HG02588 (cell line): ENCODE measurements around the gene ANO9.

ENCODE experiments used
- ATAC-seq: cut with Tn5 transposase; IDR thresholded peaks from one replicate; pipeline ENCODE4 v1.9.1; 2021; ENCODE audit warnings: mild to moderate bottlenecking, moderate library complexity; ENCODE audit not compliant: unreplicated experiment

Gene ANO9

DNA sequence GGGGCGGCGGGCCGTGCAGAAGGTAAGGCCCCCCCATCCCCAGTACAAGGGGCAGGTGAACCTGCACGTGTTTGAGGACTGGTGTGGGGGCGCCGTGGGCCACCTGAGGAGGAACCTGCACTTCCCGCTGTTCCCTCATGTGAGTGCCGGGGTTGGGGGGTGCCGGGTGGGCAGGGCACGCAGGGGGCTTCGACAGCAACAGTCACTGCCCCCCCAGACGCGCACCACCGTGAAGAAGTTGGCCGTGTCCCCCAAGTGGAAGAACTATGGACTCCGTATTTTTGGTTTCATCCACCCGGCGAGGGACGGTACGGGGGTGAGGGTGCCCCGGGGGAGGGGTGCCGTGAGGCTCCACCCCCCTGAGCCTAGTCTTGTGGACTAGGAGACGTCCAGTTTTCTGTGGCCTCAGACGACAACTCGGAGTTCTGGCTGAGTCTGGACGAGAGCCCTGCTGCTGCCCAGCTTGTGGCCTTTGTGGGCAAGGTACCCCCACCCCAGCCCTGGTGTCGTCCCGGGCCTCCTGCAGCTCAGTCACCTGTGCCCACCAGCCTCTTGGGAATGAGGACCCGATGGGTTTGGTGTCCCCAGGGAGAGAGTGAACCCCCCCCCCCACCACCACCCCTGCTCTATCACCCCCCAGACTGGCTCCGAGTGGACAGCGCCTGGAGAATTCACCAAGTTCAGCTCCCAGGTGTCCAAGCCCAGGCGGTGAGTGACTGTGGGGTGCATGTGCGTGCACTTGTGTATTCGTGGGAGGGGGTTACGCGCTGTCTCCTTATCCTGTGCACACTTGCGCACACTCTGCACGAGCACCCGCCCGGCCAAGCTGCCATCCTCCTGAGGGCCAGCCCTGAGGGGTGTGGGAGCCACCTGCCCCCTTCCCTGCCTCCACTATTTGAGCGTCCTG is 68.7 kb downstream of the ANO9 start:
- no peak for ATAC-seq

DNA sequence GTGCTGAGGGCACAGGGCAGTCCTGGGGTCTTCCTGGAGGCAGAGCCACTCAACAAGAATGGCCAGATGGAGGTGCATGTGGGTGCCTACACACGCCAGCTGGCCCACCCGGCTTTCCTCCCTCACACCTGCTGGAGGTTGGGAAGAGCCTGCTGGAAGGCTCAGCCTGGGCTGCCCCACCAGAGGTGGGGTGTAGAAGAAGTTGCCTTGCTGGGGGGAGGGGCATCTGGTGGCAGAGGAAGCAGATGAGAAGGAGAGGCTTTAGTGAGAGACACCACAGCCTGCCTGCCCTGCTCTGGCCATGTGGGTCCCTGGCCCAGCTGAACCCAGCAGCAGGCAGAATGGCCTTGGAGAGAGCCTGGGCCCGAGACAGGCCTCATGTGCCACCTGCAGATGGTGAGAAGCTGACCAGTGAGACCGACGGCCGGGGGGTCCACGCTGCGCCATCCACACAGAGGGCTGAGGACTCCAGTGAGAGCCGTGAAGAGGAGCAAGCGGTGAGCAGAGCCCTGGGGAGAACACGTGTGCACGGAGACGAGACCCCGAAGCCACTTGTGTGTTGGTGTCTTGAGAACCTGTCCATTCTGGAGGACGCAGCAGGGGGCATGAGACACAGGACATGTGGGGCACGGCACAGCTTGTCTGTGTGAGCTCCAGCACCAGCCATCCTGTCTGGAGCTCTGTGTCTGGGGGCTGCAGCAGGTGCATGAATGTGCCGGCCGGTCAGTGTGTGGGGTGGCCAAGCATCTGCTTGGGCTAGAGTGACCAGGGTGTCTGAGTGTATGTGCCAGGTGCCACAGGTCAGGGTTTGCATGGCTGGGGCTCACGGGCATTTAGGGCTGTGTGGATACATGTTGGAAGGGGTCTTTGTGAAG is 69.9 kb downstream of the ANO9 start:
- no peak for ATAC-seq

DNA sequence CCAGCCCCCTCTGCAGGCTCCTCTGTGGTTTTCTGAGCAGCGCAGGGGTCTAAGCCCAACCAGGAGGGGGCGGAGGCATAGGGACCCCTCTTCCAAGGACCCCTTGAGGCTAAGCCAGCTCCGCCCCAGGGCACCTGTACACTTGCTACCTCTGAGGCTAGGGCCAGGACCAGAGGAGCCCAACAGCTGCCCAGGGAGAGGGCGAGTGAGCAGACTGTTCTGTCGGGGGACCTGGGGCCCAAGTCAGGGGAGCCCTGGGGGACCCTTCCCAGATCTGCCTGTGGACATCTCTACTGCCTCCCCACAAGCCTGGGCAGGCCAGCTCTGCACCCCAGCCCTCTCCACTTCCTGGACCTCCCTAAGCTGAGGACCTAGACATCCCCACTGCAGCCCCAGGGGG is 70.8 kb downstream of the ANO9 start:
- no peak for ATAC-seq

DNA sequence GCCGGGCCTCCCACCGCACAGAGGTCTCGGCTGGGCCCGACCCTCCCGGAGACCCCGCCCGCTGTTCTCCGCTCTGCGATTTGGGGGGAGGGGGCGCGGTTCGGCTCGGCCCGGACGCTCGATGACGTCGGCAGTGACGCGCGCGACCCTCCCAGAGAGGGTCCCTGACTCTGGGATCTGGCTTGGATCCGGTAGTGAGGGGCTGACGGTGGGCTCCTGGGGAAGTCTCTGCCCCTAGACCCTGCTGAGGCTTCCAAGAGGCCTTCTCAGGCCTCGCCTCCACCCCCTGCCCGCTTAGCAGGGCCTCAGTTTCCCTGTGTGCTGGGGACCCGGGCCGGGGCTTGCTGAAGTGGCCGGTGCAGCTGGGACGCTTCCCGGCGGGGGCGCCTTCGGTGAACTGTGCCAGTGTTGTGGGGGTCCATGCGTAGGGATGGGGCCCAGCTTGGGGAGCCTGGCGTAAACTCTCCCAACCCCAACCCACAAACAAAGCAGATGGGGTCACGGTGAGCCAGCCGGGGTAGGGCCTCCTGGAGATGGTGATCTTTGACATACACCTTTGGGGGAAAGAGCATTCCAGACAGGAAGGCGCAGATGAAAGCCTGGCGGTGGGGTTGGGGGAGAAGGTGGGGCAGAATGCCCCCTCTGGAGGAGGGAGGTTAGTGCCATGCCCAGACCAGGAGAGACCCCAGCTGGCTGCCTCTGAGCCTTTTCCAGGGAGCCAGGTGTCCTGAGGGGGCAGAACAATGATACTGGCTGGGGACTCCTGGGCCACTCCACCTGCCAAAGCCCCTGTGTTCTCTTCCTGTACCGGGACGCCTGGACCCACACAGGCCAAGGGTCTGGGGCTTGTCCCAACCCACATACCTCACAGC is 71.5 kb downstream of the ANO9 start:
- no peak for ATAC-seq

DNA sequence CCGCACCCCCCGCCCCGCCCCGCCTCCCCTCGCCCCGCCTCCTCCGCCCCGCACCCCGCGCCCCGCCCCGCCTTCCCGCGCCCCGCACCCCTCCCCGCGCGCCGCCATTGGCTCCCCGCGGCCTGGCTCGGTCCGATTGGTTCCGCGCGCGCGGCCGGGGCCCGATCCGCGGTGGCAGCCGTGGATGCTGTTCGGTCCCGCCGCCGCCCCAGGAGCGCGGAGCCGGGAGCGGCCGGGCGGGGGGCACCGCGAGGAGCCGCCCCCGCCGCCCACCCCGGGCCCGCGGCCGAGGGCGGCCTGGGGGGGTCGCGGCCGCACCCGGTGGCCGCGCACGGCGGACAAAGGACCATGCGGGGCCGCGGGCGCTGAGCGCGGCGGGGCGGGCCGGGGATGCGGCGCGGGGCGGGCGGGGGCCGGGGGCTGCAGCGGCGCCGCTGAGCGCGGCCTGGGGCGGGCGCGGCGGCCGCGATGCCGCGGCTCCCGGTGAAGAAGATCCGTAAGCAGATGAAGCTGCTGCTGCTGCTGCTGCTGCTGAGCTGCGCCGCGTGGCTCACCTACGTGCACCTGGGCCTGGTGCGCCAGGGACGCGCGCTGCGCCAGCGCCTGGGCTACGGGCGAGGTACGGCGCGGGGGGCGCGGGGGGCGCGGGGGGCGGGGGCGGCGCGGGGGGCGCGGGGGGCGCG is 72.3 kb downstream of the ANO9 start, which contains the start of gene B4GALNT4:
Gene B4GALNT4 (plus strand): TSS at position 164 of the 683 bp plus-strand sequence. CDS start 305 bp downstream, at position 469.
- ATAC-seq, result no peak

DNA sequence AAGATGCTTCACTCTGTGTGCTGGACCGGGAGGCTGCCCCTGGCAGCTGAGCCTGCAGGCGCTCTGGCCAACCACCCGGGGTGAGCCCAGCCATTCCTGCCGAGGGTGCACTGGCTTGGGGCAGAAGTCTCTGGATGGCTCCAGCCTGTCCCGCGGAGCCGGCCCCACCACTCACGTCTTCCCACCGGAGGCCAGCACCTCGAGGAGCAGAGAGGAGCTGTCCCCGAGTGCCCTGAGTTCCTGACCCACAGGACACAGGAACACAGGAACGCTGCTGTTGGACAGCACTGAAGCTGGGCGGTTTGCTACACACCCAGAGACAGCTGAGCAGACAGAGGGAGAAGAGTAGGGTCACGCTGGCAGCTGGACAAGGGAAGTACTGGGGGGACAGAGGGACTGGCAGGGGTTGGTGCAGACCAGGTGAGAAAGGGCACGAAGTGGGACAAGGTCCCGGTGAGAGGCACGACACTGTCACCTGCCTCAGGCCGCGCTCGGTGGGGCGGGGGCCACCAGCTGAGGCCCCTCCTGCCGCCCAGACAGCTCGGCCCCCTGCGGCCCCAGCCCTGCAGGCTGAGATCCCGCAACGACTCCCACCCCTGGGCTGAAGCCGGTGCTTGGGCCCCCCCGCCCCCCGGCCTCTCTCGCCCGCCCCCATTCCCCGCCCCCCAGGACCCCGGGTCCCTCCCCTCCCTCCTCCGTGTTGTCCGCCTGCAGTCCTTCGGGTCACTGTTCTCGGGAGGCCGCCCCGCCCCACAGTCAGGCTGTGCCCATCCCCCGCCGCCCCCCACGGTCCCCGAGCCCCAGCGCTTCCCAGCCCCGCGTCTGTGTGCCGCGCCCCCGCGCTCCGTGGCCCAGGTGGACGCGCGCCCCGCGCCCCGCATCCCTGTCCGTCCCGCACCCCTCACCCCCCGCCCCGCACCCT is 73.1 kb downstream of the ANO9 start:
- ATAC-seq, result no peak

DNA sequence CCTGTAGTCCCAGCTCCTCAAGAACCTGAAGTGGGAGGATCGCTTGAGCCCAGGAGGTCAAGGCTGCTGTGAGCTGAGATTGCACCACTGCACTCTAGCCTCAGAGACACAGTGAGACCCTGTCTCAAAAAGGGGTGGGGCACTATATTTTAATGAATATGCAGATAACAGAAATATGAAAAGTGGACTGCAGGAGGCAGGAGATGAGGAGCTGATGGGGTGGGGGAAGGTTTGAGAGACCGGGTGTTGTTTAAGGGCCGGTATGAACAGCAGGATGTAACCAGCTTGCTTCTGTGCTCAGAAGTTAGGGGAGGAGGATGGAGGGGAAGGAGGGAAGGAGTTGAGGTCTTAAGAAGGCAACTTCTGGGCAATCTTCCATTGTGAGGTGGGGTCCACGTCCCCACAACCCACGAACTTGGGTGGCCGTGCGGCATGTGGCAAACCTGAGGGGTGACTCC is 73.8 kb downstream of the ANO9 start:
- no peak for ATAC-seq
